GM18868 (cell line): ENCODE data around the gene KCNQ2.

Source experiments
- ATAC-seq: cut with Tn5 transposase; IDR thresholded peaks from one replicate; pipeline ENCODE4 v1.9.1; 2021; ENCODE audit warnings: mild to moderate bottlenecking, moderate library complexity; ENCODE audit not compliant: unreplicated experiment

The KCNQ2 gene

GRCh38 chr20:63471717-63471980 is 806 bp downstream of the KCNQ2 start:
- no peak for ATAC-seq

- no peak for ATAC-seq
Observed at GRCh38 chr20:63471002-63471716, 1.3 kb downstream of the KCNQ2 start.

GRCh38 chr20:63470410-63470809 is 2.0 kb downstream of the KCNQ2 start:
- ATAC-seq: no peak

- ATAC-seq: no peak
Observed at GRCh38 chr20:63469713-63470101, 2.7 kb downstream of the KCNQ2 start.

- no peak for ATAC-seq
Observed at GRCh38 chr20:63469019-63469712, 3.3 kb downstream of the KCNQ2 start.

GRCh38 chr20:63468421-63468820 is 4.0 kb downstream of the KCNQ2 start:
- ATAC-seq: no peak

GRCh38 chr20:63467294-63468083 is 5.0 kb downstream of the KCNQ2 start:
- no peak for ATAC-seq

- ATAC-seq: no peak
Observed at GRCh38 chr20:63466861-63467260, 5.6 kb downstream of the KCNQ2 start.

- ATAC-seq: no peak
Observed at GRCh38 chr20:63466250-63466825, 6.1 kb downstream of the KCNQ2 start.

- no peak for ATAC-seq
Observed at GRCh38 chr20:63465380-63466249, 6.8 kb downstream of the KCNQ2 start.

GRCh38 chr20:63464289-63464635 is 8.2 kb downstream of the KCNQ2 start:
- no peak for ATAC-seq

- ATAC-seq: no peak
Observed at GRCh38 chr20:63463400-63464288, 8.8 kb downstream of the KCNQ2 start.

- ATAC-seq: no peak
Observed at GRCh38 chr20:63462244-63462643, 10.2 kb downstream of the KCNQ2 start.

- ATAC-seq: no peak
Observed at GRCh38 chr20:63461104-63461763, 11.2 kb downstream of the KCNQ2 start.

GRCh38 chr20:63459070-63459380 is 13.4 kb downstream of the KCNQ2 start:
- ATAC-seq: no peak

GRCh38 chr20:63458170-63459069 is 14.0 kb downstream of the KCNQ2 start:
- no peak for ATAC-seq

- ATAC-seq: no peak
Observed at GRCh38 chr20:63457737-63458136, 14.7 kb downstream of the KCNQ2 start.
